ENCODE measurements around the gene DOK6.
"Not testable (repeated sequence)": the region's sequence is repeated elsewhere in the genome, so short reads cannot be mapped to it uniquely, and the experiment has no call there.

DOK6 gene

DNA sequence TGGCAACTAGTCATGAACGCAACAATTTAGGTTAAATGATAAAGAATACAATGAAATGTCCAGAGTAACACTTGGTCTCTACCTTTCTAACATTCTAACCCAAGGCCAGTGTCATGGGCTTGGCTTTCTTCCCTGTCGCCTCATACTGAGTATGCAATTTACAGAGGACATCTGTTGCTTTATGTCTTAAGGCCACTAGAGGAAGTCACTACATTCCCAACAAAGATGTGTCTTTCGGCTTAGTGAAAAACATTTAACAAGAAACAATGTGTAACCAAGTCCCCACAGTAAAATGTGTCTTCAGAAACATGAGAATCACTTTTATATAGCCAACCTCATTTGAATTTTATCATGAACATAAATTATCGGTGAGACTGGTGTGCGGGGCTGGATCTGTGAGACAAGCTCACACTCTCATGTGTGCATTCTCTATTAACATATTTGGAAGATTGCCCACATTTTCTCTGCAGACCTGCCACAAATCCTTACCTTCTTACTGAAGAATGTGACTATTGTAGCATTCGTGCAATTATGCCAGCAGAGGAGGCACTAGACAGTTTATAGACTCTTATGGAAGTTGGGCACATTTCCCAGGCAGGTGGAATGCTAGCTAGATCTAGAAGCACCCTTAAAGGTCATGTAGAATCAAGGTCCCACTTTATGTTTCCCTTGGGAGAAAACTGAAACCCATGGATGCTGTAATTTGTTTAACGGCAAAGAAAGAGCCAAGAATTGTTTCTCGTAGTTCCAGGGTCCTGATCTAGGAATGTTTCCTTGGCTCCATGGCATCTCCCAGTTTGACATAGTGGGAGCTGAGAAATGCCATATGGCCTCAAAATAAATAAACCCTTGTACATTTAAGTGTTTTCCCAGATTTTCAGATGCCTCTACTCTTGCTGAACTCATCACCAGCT lies 445.2 kb downstream of the DOK6 start:
- FAIRE-seq (no peak), DNase-seq (ENCODE audit: insufficient read length, low spot score) (no peak)
- TF ChIP-seq, protein P1, sequence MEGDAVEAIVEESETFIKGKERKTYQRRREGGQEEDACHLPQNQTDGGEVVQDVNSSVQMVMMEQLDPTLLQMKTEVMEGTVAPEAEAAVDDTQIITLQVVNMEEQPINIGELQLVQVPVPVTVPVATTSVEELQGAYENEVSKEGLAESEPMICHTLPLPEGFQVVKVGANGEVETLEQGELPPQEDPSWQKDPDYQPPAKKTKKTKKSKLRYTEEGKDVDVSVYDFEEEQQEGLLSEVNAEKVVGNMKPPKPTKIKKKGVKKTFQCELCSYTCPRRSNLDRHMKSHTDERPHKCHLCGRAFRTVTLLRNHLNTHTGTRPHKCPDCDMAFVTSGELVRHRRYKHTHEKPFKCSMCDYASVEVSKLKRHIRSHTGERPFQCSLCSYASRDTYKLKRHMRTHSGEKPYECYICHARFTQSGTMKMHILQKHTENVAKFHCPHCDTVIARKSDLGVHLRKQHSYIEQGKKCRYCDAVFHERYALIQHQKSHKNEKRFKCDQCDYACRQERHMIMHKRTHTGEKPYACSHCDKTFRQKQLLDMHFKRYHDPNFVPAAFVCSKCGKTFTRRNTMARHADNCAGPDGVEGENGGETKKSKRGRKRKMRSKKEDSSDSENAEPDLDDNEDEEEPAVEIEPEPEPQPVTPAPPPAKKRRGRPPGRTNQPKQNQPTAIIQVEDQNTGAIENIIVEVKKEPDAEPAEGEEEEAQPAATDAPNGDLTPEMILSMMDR (IDR thresholded peaks at IDR 0.05; ENCODE audit: insufficient read depth, missing control alignments) = no peak

DNA sequence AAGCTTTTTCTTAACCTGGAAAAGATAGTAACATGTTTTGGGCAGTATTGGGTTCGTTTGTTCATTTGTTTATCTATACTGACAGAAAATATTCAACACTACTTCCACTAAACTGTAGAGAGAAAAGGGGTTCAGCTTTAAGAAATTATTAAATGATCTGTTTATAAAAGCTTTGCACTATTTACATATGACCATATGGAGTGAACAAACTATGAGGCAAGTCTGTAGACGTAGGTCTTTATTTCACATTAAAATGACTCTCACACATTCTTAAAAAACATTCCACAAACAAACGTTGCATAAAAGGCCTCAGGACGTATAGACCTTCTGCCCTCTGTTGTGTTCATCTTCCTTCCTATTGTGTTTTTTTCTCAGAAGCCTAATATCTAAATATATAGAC lies 452.4 kb downstream of the DOK6 start:
- TF ChIP-seq, protein P1 (IDR thresholded peaks at IDR 0.05; ENCODE audit: insufficient read depth, missing control alignments) = no peak
- DNase-seq (ENCODE audit: insufficient read length, low spot score) = no peak
- no peak for FAIRE-seq

GRCh38 chr18:69854455-69854854 lies 453.8 kb downstream of the DOK6 start:
- TF ChIP-seq, protein P1 (IDR thresholded peaks at IDR 0.05; ENCODE audit: insufficient read depth, missing control alignments) = no peak
- no peak for FAIRE-seq
- no peak for DNase-seq (ENCODE audit: insufficient read length, low spot score)

DNA sequence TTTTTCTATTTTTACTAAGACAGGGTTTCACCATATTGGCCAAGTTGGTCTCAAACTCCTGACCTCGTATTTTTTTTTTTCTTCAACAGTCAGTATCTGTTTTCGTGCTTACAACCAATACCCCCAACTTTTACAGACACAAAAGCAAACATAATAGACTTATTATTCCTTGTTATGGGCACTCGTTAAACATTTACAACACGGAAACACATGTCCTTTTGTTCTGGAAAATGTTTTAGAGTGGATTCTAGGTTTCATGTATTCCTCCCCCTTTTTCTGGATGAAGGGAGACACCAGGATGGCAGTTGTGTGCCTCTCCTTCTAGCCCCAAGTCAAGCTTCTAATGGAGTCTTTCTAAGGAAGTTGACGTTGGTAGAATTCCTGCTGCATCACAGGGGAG lies 458.2 kb downstream of the DOK6 start:
- DNase-seq (ENCODE audit: insufficient read length, low spot score) (no peak), FAIRE-seq (peak; percentile 97)
- TF ChIP-seq, protein P1 (IDR thresholded peaks at IDR 0.05; ENCODE audit: insufficient read depth, missing control alignments) = no peak

DNA sequence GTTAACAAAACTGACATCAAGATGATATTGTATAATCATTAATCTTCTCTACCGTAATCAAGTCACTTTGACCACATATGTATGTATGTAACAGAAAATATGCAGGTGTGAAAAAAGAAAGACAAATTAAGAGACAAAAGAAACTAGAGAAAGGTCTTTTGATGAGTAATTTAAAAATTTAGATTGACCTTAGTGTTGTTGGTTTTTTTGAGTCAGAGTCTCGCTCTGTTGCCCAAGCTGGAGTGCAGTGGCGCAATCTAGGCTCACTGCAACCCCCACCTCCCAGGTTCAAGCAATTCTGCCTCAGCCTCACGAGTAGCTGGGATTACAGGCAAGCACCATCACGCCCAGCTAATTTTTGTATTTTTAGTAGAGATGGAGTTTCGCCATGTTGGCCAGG lies 464.1 kb downstream of the DOK6 start:
- DNase-seq (ENCODE audit: insufficient read length, low spot score); FAIRE-seq: not testable (repeated sequence)

DNA sequence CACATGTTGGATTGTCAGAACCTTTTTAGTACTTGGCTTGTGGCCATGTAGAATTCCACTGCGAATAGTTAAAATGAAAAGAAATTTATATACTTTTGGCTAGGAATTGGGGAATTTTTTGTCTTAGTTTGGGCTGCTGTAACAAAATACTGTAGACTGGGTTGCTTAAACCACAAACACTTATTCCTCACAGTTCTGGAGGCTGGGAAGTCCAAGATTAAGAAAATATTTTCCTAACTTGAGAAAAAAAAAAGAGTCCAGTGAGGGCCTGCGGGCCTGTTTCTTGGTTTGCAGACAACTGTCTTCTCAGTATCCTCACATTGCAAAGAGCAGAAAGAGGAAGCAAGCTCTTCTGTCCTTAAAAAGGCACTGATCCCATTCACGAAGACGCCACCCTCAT lies 465.1 kb downstream of the DOK6 start:
- TF ChIP-seq, protein P1 (IDR thresholded peaks at IDR 0.05; ENCODE audit: insufficient read depth, missing control alignments) = no peak
- no peak for DNase-seq (ENCODE audit: insufficient read length, low spot score)
- no peak for FAIRE-seq

DNA sequence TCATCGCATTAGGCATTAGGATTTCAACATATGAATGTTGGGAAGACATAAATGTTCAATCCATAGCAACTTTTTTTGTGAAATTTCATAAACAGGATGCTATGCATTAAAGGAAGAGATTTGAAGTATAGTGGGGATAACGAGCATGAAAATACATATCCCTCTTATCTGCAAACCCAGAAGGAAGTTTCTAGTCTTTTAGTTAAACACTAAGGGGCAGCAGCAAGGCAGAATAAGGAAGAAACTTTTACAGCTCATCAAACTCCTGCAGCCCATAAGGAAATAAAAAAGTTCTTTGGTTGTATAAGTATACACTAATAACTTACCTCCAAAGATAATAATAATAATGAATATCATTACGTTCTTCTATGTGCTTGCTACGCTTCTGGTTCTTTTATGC lies 465.5 kb downstream of the DOK6 start:
- FAIRE-seq = no peak
- DNase-seq (ENCODE audit: insufficient read length, low spot score) = no peak
- TF ChIP-seq, protein P1 (IDR thresholded peaks at IDR 0.05; ENCODE audit: insufficient read depth, missing control alignments) = no peak

Measured in D721Med (cell line).